Keratinocyte (primary cell): ENCODE data around the gene MYCBP2. TPM values are rescaled to one million over a fixed set of nuclear protein-coding genes. Genes with fewer than 3 reads are reported as not detected.

Experiments used
- DNase-seq: peaks from one replicate; pipeline ENCODE4 v3.0.0-alpha.2; 2011; ENCODE audit warnings: low read depth, missing footprints, low spot score
- FAIRE-seq: peaks from 2 replicates; lab custom pipeline; 2011; peaks lifted over from hg19 to GRCh38; lab: Jason Lieb, UNC
- H2AFZ ChIP-seq: 2 replicates; pipeline ENCODE4 v1.6.0; 2012; ENCODE audit warnings: low read length, control low read depth, inconsistent platforms; ENCODE audit not compliant: control insufficient read depth
- H3K27ac ChIP-seq: 2 replicates; pipeline ENCODE4 v1.5.1; 2011; ENCODE audit warnings: low read length; ENCODE audit not compliant: control insufficient read depth, insufficient read depth
- H3K27me3 ChIP-seq: 3 replicates; pipeline ENCODE4 v1.6.0; 2011; ENCODE audit warnings: low read length; ENCODE audit not compliant: control insufficient read depth, insufficient read depth; ENCODE audit errors: extremely low read depth
- H3K36me3 ChIP-seq, 2 experiments: 2 replicates in 1 of 2; 3 replicates in 1 of 2; pipeline ENCODE4 v1.5.1; 2011; ENCODE audit warnings: low read length in 2 of 2, mild to moderate bottlenecking in 1 of 2; ENCODE audit not compliant: control insufficient read depth in 2 of 2, insufficient read depth in 2 of 2; ENCODE audit errors: extremely low read depth in 1 of 2
- H3K4me1 ChIP-seq: 3 replicates; pipeline ENCODE4 v1.5.1; 2011; ENCODE audit warnings: low read length; ENCODE audit not compliant: control insufficient read depth, insufficient read depth; ENCODE audit errors: extremely low read depth
- H3K4me2 ChIP-seq: 3 replicates; pipeline ENCODE4 v1.6.0; 2011; ENCODE audit warnings: low read depth, low read length; ENCODE audit not compliant: control insufficient read depth, insufficient read depth; ENCODE audit errors: extremely low read depth
- H3K4me3 ChIP-seq, 3 experiments: fragments of 200-600 bp in 1 of 3; sonication (generic) in 1 of 3; 2 replicates in 2 of 3; 3 replicates in 1 of 3; pipeline ENCODE4 v1.5.1; 2011 to 2016; ENCODE audit warnings: low read length in 3 of 3, mild to moderate bottlenecking in 3 of 3, control low read depth in 2 of 3, inconsistent platforms in 1 of 3, low read depth in 1 of 3, mixed read lengths in 1 of 3, mixed run types in 1 of 3, moderate library complexity in 1 of 3; ENCODE audit not compliant: control insufficient read depth in 2 of 3, insufficient read depth in 2 of 3; ENCODE audit errors: extremely low read depth in 1 of 3
- H3K79me2 ChIP-seq: 2 replicates; pipeline ENCODE4 v1.6.0; 2012; ENCODE audit warnings: low read length; ENCODE audit not compliant: control insufficient read depth, insufficient read depth
- H3K9ac ChIP-seq: 3 replicates; pipeline ENCODE4 v1.6.0; 2011; ENCODE audit warnings: low read length; ENCODE audit not compliant: control insufficient read depth, insufficient read depth; ENCODE audit errors: extremely low read depth
- H3K9me1 ChIP-seq: 3 replicates; pipeline ENCODE4 v1.6.0; 2011; ENCODE audit warnings: low read length; ENCODE audit not compliant: control insufficient read depth, insufficient read depth; ENCODE audit errors: extremely low read depth
- H3K9me3 ChIP-seq: 2 replicates; pipeline ENCODE4 v1.5.1; 2012; ENCODE audit warnings: low read depth, low read length; ENCODE audit not compliant: control insufficient read depth
- H4K20me1 ChIP-seq: 3 replicates; pipeline ENCODE4 v1.6.0; 2011; ENCODE audit warnings: low read length; ENCODE audit not compliant: control insufficient read depth, insufficient read depth; ENCODE audit errors: extremely low read depth
- EZH2 ChIP-seq: IDR thresholded peaks from one replicate; pipeline ENCODE4 v1.6.1; 2012; ENCODE audit warnings: inconsistent platforms, mild to moderate bottlenecking, low read length, moderate library complexity
- dilution Hi-C: fragments of 300-500 bp; cut with MboI; formaldehyde crosslinking; loops from one replicate; pipeline ENCODE4 v1.7.0; 2020; ENCODE audit warnings: low sequenced_read_pairs; ENCODE audit not compliant: extremely low pct_ligation_motif_present
- polyA plus RNA-seq, 5 experiments: library from polyadenylated mRNA; depleted of rRNA in 3 of 5; stranded (reverse) in 3 of 5; stranded (forward) in 1 of 5; unstranded in 1 of 5; fragments of >200 nt; gene quantifications; 1 replicate in 1 of 5; 2 replicates in 3 of 5; 3 replicates in 1 of 5; pipeline versions ENCODE4 v1.2.1 to v1.2.3, GENCODE V29; 2011 to 2012; ENCODE audit warnings: missing spikeins in 2 of 5, low read depth in 1 of 5, low replicate concordance in 1 of 5
- TF ChIP-seq, protein P1 (sequence below), 3 experiments: IDR thresholded peaks in 1 of 3; conservative IDR thresholded peaks in 1 of 3; optimal IDR thresholded peaks in 1 of 3; 2 replicates in 2 of 3; 3 replicates in 1 of 3; pipeline versions ENCODE3 to v1.5.1; 2011; ENCODE audit warnings: low read length in 3 of 3, mild to moderate bottlenecking in 3 of 3, moderate library complexity in 2 of 3, control low read depth in 1 of 3, inconsistent platforms in 1 of 3; ENCODE audit not compliant: insufficient read depth in 2 of 3; ENCODE audit errors: extremely low read depth in 1 of 3

The MYCBP2 gene
- polyA plus RNA-seq, 1 donor (not counting 4 experiments of a cell fraction or from before 2014, with no cell fraction given) = 43.8 TPM

DNA sequence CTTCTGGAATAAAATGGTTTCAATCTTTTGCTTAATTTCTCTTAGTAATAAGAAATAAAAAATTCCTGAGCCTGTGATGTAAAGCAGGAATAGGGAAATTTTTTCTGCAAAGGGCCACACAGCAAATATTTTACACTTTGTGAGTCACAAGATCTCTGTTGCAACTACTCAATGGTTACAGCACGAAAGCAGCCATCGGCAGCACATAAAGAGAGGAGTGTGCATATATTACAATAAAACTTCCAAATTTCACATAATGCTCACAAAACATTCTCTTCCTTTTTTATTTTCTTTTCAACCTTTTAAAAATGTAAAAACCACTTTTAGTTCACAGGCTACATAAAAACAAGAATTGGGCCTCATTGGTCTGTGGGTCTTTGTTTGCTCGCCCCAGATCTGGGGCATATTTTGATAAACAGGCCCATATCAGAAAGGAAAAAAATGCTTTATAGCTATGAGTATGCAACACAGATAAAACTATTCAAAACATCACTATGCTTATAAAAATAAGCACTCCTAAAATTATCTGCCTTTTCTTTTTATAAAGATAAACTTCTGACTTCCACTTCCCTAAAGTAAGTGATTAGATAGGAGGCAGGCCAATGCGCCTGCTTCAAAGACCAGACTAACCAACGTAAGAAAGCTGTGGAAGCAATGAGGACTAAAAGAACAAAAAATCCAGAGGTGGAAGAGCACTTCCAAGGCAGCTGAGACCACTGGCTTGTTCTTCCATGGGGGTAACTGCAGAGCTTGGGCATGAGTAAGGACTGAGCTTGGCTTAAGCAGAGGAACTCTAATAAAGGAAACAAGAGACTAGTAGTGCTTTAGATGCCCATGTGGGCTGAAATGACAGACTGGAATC, 26.5 kb downstream of the MYCBP2 start:
- Histone ChIP-seq H3K4me3 (no peak overlapping the region), H3K36me3 (no peaks in the 10 kb centered on the region), H2AFZ (no peak overlapping the region), H3K9ac (no peak overlapping the region), H3K27ac (no peak overlapping the region), H4K20me1 (no peaks in the 10 kb centered on the region), H3K4me2 (no peak overlapping the region), H3K79me2 (peaks cover 83% of the 10 kb centered on the region), H3K9me3 (no peaks in the 10 kb centered on the region), H3K27me3 (no peaks in the 10 kb centered on the region), H3K9me1 (peaks cover 3% of the 10 kb centered on the region), H3K4me1 (peaks cover 14% of the 10 kb centered on the region)
- FAIRE-seq = no peak
- TF ChIP-seq EZH2 = no peak
- TF ChIP-seq, protein P1, sequence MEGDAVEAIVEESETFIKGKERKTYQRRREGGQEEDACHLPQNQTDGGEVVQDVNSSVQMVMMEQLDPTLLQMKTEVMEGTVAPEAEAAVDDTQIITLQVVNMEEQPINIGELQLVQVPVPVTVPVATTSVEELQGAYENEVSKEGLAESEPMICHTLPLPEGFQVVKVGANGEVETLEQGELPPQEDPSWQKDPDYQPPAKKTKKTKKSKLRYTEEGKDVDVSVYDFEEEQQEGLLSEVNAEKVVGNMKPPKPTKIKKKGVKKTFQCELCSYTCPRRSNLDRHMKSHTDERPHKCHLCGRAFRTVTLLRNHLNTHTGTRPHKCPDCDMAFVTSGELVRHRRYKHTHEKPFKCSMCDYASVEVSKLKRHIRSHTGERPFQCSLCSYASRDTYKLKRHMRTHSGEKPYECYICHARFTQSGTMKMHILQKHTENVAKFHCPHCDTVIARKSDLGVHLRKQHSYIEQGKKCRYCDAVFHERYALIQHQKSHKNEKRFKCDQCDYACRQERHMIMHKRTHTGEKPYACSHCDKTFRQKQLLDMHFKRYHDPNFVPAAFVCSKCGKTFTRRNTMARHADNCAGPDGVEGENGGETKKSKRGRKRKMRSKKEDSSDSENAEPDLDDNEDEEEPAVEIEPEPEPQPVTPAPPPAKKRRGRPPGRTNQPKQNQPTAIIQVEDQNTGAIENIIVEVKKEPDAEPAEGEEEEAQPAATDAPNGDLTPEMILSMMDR (optimal IDR thresholded peaks at IDR 0.05 in 1 of 3, IDR thresholded peaks at IDR 0.05 in 1 of 3, conservative IDR thresholded peaks at IDR 0.05 in 1 of 3; ENCODE audit: extremely low read depth in 1 of 3, insufficient read depth in 2 of 3, low read length in 3 of 3) = no peak
- DNase-seq = no peak
- dilution Hi-C loops = no loop called here

DNA sequence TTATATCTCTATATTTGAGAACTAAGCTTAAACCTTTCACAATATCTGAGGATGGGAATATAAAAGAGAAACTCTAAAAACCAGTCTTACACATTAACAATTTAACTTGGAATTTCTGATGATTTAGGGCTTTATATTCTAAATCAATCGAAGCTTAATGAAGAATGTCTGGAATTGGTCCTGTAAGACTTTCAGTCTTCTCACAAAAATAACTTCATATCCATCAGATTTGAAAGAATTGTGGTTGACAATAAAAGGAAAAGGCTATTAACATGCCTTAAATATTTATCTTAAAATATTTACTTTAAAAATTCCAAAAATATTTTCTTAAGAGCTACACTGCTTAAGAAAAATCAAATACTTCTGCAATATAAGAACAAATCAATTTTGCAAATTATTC, 27.3 kb downstream of the MYCBP2 start:
- no peak for TF ChIP-seq EZH2
- TF ChIP-seq, protein P1 (optimal IDR thresholded peaks at IDR 0.05 in 1 of 3, IDR thresholded peaks at IDR 0.05 in 1 of 3, conservative IDR thresholded peaks at IDR 0.05 in 1 of 3; ENCODE audit: extremely low read depth in 1 of 3, insufficient read depth in 2 of 3, low read length in 3 of 3) = no peak
- Histone ChIP-seq H4K20me1 (no peaks in the 10 kb centered on the region), H3K9me3 (no peaks in the 10 kb centered on the region), H3K9me1 (peaks cover 3% of the 10 kb centered on the region), H2AFZ (no peak overlapping the region), H3K4me2 (no peak overlapping the region), H3K36me3 (no peaks in the 10 kb centered on the region), H3K4me1 (peaks cover 14% of the 10 kb centered on the region), H3K27ac (no peak overlapping the region), H3K79me2 (peaks cover 76% of the 10 kb centered on the region), H3K9ac (no peak overlapping the region), H3K4me3 (no peak overlapping the region), H3K27me3 (no peaks in the 10 kb centered on the region)
- dilution Hi-C loops = no loop called here
- DNase-seq = no peak
- no peak for FAIRE-seq
